H1 (cell line): ENCODE measurements around the gene RAP1GDS1. TPM values are rescaled to one million over a fixed set of nuclear protein-coding genes. Genes with fewer than 3 reads are reported as not detected.

Experiments used
- CHD7 ChIP-seq: fragments of 300-600 bp; sonication (generic); IDR thresholded peaks from 2 replicates; pipeline ENCODE4 v1.7.1; 2012; ENCODE audit warnings: low read length, moderate library complexity, mild to moderate bottlenecking, inconsistent platforms; ENCODE audit not compliant: insufficient replicate concordance
- polyA plus RNA-seq, 7 experiments: library from polyadenylated mRNA; depleted of rRNA in 3 of 7; stranded (reverse) in 5 of 7; unstranded in 2 of 7; fragments of >200 nt in 5 of 7; fragments of 200-250 nt in 2 of 7; gene quantifications; 1 replicate in 5 of 7; 2 replicates in 1 of 7; 4 replicates in 1 of 7; pipeline versions ENCODE4 v1.2.1 to v1.2.3, GENCODE V29; 2011 to 2013; ENCODE audit warnings: missing spikeins in 2 of 7, mixed read lengths in 2 of 7
- total RNA-seq: library from RNA; stranded (reverse); fragmentation: NEBNext Ultra II Directional; extraction: Animal tissue kit (Norgen Biotek cat#: 25700); gene quantifications from 2 replicates; pipeline ENCODE4 v1.2.1, GENCODE V29; 2021

RAP1GDS1 gene
- total and polyA plus RNA-seq, 2 of the 8 experiments (the other 6 are each of a cell fraction or from before 2014, with no cell fraction given) = 12.8 to 31.9 TPM

GRCh38 chr4:98305576-98305975, 44.4 kb downstream of the RAP1GDS1 start (continued):
- TF ChIP-seq CHD7 = no peak
- TF ChIP-seq, all 59 proteins: peak for 0
